ENCODE measurements around the gene REXO5. TPM values are rescaled to one million over a fixed set of nuclear protein-coding genes. Genes with fewer than 3 reads are reported as not detected.

The REXO5 gene
- total RNA-seq, 1 experiment from 2014 or later: 8.5 TPM

DNA sequence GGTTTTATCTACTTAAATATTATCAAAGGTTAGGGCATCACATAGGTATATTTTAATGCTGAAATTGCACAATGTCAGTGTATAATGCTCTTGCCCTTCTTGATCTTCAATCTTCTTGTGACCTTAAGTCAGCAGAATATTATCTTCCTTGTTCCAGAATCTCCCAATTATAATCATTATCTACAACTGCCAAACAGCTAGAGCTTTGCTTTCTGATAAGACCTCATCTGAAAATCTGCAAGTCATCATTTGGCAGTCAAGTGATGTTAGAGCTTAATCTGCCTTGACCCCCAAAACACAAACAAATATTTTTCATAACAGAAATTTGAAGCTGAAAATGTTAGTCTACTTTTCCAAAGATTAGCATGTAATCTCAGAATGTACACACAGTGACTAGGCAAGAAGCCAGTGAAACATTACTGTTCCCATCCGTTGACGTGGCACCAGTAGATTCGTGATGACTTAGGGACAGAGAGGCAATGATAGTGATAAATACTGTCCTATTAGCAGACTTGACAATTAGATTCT lies 19.8 kb downstream of the REXO5 start:
- H3K4me1 Mint-ChIP-seq: no peaks in the 10 kb centered on the region
- TF ChIP-seq OVOL2 (CRISPR knock-in tag; IDR thresholded peaks at IDR 0.05; ENCODE audit: borderline replicate concordance) (no peak), FOXP1 (CRISPR knock-in tag; IDR thresholded peaks at IDR 0.05; ENCODE audit: borderline replicate concordance) (no peak), ZNF396 (CRISPR knock-in tag; IDR thresholded peaks at IDR 0.05; ENCODE audit: borderline replicate concordance) (no peak), RORB (CRISPR knock-in tag; IDR thresholded peaks at IDR 0.05) (no peak), MYBL2 (CRISPR knock-in tag; IDR thresholded peaks at IDR 0.05) (no peak), MXD4 (CRISPR knock-in tag; IDR thresholded peaks at IDR 0.05; ENCODE audit: borderline replicate concordance) (no peak), CREB1 (CRISPR knock-in tag; IDR thresholded peaks at IDR 0.05) (no peak), JUN (CRISPR knock-in tag; IDR thresholded peaks at IDR 0.05) (no peak), ESRRA (CRISPR knock-in tag; IDR thresholded peaks at IDR 0.05; ENCODE audit: borderline replicate concordance) (no peak), JAZF1 (CRISPR knock-in tag; IDR thresholded peaks at IDR 0.05) (no peak), CBFB (CRISPR knock-in tag; IDR thresholded peaks at IDR 0.05; ENCODE audit: low read depth) (no peak), NR3C1 (CRISPR knock-in tag; conservative IDR thresholded peaks at IDR 0.05; ENCODE audit: low read depth) (no peak), NR1H2 (CRISPR knock-in tag; IDR thresholded peaks at IDR 0.05) (no peak)
- TF ChIP-seq, protein P1, sequence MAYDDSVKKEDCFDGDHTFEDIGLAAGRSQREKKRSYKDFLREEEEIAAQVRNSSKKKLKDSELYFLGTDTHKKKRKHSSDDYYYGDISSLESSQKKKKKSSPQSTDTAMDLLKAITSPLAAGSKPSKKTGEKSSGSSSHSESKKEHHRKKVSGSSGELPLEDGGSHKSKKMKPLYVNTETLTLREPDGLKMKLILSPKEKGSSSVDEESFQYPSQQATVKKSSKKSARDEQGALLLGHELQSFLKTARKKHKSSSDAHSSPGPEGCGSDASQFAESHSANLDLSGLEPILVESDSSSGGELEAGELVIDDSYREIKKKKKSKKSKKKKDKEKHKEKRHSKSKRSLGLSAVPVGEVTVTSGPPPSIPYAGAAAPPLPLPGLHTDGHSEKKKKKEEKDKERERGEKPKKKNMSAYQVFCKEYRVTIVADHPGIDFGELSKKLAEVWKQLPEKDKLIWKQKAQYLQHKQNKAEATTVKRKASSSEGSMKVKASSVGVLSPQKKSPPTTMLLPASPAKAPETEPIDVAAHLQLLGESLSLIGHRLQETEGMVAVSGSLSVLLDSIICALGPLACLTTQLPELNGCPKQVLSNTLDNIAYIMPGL (CRISPR knock-in tag; IDR thresholded peaks at IDR 0.05): no peak
- TF ChIP-seq, protein P2, sequence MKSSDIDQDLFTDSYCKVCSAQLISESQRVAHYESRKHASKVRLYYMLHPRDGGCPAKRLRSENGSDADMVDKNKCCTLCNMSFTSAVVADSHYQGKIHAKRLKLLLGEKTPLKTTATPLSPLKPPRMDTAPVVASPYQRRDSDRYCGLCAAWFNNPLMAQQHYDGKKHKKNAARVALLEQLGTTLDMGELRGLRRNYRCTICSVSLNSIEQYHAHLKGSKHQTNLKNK (CRISPR knock-in tag; IDR thresholded peaks at IDR 0.05): no peak
- TF ChIP-seq, protein P3, sequence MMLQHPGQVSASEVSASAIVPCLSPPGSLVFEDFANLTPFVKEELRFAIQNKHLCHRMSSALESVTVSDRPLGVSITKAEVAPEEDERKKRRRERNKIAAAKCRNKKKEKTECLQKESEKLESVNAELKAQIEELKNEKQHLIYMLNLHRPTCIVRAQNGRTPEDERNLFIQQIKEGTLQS (CRISPR knock-in tag; conservative IDR thresholded peaks at IDR 0.05): no peak
- TF ChIP-seq, protein P4, sequence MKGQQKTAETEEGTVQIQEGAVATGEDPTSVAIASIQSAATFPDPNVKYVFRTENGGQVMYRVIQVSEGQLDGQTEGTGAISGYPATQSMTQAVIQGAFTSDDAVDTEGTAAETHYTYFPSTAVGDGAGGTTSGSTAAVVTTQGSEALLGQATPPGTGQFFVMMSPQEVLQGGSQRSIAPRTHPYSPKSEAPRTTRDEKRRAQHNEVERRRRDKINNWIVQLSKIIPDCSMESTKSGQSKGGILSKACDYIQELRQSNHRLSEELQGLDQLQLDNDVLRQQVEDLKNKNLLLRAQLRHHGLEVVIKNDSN (CRISPR knock-in tag; IDR thresholded peaks at IDR 0.05): no peak
- TF ChIP-seq, protein P5, sequence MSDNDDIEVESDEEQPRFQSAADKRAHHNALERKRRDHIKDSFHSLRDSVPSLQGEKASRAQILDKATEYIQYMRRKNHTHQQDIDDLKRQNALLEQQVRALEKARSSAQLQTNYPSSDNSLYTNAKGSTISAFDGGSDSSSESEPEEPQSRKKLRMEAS (CRISPR knock-in tag; IDR thresholded peaks at IDR 0.05): no peak
- TF ChIP-seq, protein P6, sequence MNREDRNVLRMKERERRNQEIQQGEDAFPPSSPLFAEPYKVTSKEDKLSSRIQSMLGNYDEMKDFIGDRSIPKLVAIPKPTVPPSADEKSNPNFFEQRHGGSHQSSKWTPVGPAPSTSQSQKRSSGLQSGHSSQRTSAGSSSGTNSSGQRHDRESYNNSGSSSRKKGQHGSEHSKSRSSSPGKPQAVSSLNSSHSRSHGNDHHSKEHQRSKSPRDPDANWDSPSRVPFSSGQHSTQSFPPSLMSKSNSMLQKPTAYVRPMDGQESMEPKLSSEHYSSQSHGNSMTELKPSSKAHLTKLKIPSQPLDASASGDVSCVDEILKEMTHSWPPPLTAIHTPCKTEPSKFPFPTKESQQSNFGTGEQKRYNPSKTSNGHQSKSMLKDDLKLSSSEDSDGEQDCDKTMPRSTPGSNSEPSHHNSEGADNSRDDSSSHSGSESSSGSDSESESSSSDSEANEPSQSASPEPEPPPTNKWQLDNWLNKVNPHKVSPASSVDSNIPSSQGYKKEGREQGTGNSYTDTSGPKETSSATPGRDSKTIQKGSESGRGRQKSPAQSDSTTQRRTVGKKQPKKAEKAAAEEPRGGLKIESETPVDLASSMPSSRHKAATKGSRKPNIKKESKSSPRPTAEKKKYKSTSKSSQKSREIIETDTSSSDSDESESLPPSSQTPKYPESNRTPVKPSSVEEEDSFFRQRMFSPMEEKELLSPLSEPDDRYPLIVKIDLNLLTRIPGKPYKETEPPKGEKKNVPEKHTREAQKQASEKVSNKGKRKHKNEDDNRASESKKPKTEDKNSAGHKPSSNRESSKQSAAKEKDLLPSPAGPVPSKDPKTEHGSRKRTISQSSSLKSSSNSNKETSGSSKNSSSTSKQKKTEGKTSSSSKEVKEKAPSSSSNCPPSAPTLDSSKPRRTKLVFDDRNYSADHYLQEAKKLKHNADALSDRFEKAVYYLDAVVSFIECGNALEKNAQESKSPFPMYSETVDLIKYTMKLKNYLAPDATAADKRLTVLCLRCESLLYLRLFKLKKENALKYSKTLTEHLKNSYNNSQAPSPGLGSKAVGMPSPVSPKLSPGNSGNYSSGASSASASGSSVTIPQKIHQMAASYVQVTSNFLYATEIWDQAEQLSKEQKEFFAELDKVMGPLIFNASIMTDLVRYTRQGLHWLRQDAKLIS (CRISPR knock-in tag; IDR thresholded peaks at IDR 0.05; ENCODE audit: borderline replicate concordance): no peak
- CTCF ChIA-PET: no interaction called here
- no peaks in the 10 kb centered on the region for H3K9me3 Mint-ChIP-seq
- DNase-seq (ENCODE audit: low spot score): no peak
- POLR2A ChIA-PET: no interaction called here
- H3K36me3 Mint-ChIP-seq: peaks cover 15% of the 10 kb centered on the region
- no peaks in the 10 kb centered on the region for H3K27me3 Mint-ChIP-seq (ENCODE audit: low read depth)
- no peak overlapping the region for H3K4me3 Mint-ChIP-seq
- no peak for ATAC-seq
- H3K27ac Mint-ChIP-seq: no peak overlapping the region

DNA sequence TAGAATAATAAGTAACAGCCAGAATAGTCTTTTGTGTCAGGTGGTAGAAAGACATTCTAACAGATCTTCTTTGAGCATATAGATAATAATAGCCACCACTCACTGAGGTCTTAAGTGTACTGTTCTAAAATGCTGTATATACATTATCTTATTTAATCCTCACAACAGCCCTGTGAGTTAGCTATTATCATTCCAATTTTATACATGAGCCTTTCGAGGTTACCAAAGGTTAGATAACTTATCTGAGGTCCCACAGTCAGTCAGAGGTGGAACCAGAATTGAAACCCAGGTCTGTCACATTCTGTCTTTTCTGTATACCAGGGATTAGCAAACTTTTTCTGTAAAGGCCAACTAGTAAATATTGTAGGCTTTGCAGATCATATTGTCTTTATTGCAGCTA lies 23.2 kb downstream of the REXO5 start:
- H3K4me1 Mint-ChIP-seq: no peaks in the 10 kb centered on the region
- H3K36me3 Mint-ChIP-seq: peaks cover 17% of the 10 kb centered on the region
- no peaks in the 10 kb centered on the region for H3K9me3 Mint-ChIP-seq
- no peak for DNase-seq (ENCODE audit: low spot score)
- CTCF ChIA-PET: no interaction called here
- no peak overlapping the region for H3K27ac Mint-ChIP-seq
- ATAC-seq: no peak
- POLR2A ChIA-PET: no interaction called here
- no peaks in the 10 kb centered on the region for H3K27me3 Mint-ChIP-seq (ENCODE audit: low read depth)
- TF ChIP-seq SP1 (CRISPR knock-in tag; conservative IDR thresholded peaks at IDR 0.05) (no peak), ZNF232 (CRISPR knock-in tag; IDR thresholded peaks at IDR 0.05) (no peak)
- TF ChIP-seq, protein P7, sequence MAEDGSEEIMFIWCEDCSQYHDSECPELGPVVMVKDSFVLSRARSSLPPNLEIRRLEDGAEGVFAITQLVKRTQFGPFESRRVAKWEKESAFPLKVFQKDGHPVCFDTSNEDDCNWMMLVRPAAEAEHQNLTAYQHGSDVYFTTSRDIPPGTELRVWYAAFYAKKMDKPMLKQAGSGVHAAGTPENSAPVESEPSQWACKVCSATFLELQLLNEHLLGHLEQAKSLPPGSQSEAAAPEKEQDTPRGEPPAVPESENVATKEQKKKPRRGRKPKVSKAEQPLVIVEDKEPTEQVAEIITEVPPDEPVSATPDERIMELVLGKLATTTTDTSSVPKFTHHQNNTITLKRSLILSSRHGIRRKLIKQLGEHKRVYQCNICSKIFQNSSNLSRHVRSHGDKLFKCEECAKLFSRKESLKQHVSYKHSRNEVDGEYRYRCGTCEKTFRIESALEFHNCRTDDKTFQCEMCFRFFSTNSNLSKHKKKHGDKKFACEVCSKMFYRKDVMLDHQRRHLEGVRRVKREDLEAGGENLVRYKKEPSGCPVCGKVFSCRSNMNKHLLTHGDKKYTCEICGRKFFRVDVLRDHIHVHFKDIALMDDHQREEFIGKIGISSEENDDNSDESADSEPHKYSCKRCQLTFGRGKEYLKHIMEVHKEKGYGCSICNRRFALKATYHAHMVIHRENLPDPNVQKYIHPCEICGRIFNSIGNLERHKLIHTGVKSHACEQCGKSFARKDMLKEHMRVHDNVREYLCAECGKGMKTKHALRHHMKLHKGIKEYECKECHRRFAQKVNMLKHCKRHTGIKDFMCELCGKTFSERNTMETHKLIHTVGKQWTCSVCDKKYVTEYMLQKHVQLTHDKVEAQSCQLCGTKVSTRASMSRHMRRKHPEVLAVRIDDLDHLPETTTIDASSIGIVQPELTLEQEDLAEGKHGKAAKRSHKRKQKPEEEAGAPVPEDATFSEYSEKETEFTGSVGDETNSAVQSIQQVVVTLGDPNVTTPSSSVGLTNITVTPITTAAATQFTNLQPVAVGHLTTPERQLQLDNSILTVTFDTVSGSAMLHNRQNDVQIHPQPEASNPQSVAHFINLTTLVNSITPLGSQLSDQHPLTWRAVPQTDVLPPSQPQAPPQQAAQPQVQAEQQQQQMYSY (CRISPR knock-in tag; IDR thresholded peaks at IDR 0.05): no peak
- TF ChIP-seq, protein P4 (CRISPR knock-in tag; IDR thresholded peaks at IDR 0.05): no peak
- no peak overlapping the region for H3K4me3 Mint-ChIP-seq
